ENCODE measurements around the gene ADAM33.

The ADAM33 gene

GRCh38 chr20:3721912-3722311 is 40.1 kb upstream of the ADAM33 start:
- no peaks in the 10 kb centered on the region for H3K9me3 ChIP-seq (ENCODE audit: insufficient read depth, low read depth, low read length)
- H3K9ac ChIP-seq (ENCODE audit: low read depth, low read length) = no peak overlapping the region
- H3K4me1 ChIP-seq (ENCODE audit: insufficient read depth, low read length) = peaks cover 4% of the 10 kb centered on the region; the same call in 1 of the 2 replicates
- 0 out of 2 replicates have a peak, but pooled peaks cover 1% of the 10 kb centered on the region for H3K27me3 ChIP-seq (ENCODE audit: insufficient read depth, low read length)
- no peak overlapping the region for H3K4me3 ChIP-seq (ENCODE audit: low read length)
- 100% methylated on average over 1 of the region's 4 CpGs for WGBS
- no peak overlapping the region for H3K27ac ChIP-seq (ENCODE audit: low read depth, low read length)
- H3K36me3 ChIP-seq (ENCODE audit: insufficient read depth, low read length) = no peaks in the 10 kb centered on the region

GRCh38 chr20:3720626-3721025 is 38.8 kb upstream of the ADAM33 start:
- Histone ChIP-seq H3K27ac (ENCODE audit: low read depth, low read length) (no peak overlapping the region), H3K36me3 (ENCODE audit: insufficient read depth, low read length) (no peaks in the 10 kb centered on the region), H3K4me3 (ENCODE audit: low read length) (no peak overlapping the region), H3K9me3 (ENCODE audit: insufficient read depth, low read depth, low read length) (no peaks in the 10 kb centered on the region), H3K9ac (ENCODE audit: low read depth, low read length) (no peak overlapping the region), H3K4me1 (ENCODE audit: insufficient read depth, low read length) (peaks cover 4% of the 10 kb centered on the region; the same call in 1 of the 2 replicates), H3K27me3 (ENCODE audit: insufficient read depth, low read length) (no peaks in the 10 kb centered on the region)
- 84% methylated on average over 5 of the region's 6 CpGs for WGBS

- H3K27ac ChIP-seq (ENCODE audit: low read depth, low read length) = no peak overlapping the region
- H3K4me1 ChIP-seq (ENCODE audit: insufficient read depth, low read length) = peaks cover 4% of the 10 kb centered on the region; the same call in 1 of the 2 replicates
- H3K9me3 ChIP-seq (ENCODE audit: insufficient read depth, low read depth, low read length) = no peaks in the 10 kb centered on the region
- H3K27me3 ChIP-seq (ENCODE audit: insufficient read depth, low read length) = no peaks in the 10 kb centered on the region
- H3K36me3 ChIP-seq (ENCODE audit: insufficient read depth, low read length) = no peaks in the 10 kb centered on the region
- no peak overlapping the region for H3K4me3 ChIP-seq (ENCODE audit: low read length)
- no peak overlapping the region for H3K9ac ChIP-seq (ENCODE audit: low read depth, low read length)
- 79% methylated on average over 2 of the region's 2 CpGs for WGBS
These were observed 38.3 kb upstream of the ADAM33 start for GRCh38 chr20:3720068-3720467.

- Histone ChIP-seq H3K4me3 (ENCODE audit: low read length) (no peak overlapping the region), H3K9me3 (ENCODE audit: insufficient read depth, low read depth, low read length) (no peaks in the 10 kb centered on the region), H3K4me1 (ENCODE audit: insufficient read depth, low read length) (peaks cover 4% of the 10 kb centered on the region; the same call in 1 of the 2 replicates), H3K27ac (ENCODE audit: low read depth, low read length) (no peak overlapping the region), H3K27me3 (ENCODE audit: insufficient read depth, low read length) (no peaks in the 10 kb centered on the region), H3K9ac (ENCODE audit: low read depth, low read length) (no peak overlapping the region), H3K36me3 (ENCODE audit: insufficient read depth, low read length) (no peaks in the 10 kb centered on the region)
- 89% methylated on average over 4 of the region's 4 CpGs for WGBS
These were observed 37.2 kb upstream of the ADAM33 start for GRCh38 chr20:3719046-3719445.

GRCh38 chr20:3716195-3716834 is 34.5 kb upstream of the ADAM33 start:
- H3K27me3 ChIP-seq (ENCODE audit: insufficient read depth, low read length) = no peaks in the 10 kb centered on the region
- no peak overlapping the region for H3K4me3 ChIP-seq (ENCODE audit: low read length)
- 70% methylated on average over 4 of the region's 4 CpGs for WGBS
- H3K9me3 ChIP-seq (ENCODE audit: insufficient read depth, low read depth, low read length) = no peaks in the 10 kb centered on the region
- H3K36me3 ChIP-seq (ENCODE audit: insufficient read depth, low read length) = no peaks in the 10 kb centered on the region
- H3K9ac ChIP-seq (ENCODE audit: low read depth, low read length) = no peak overlapping the region
- peaks cover 4% of the 10 kb centered on the region; the same call in 1 of the 2 replicates for H3K4me1 ChIP-seq (ENCODE audit: insufficient read depth, low read length)
- no peak overlapping the region for H3K27ac ChIP-seq (ENCODE audit: low read depth, low read length)

GRCh38 chr20:3714092-3714491 is 32.3 kb upstream of the ADAM33 start:
- no peaks in the 10 kb centered on the region for H3K27me3 ChIP-seq (ENCODE audit: insufficient read depth, low read length)
- no peaks in the 10 kb centered on the region for H3K36me3 ChIP-seq (ENCODE audit: insufficient read depth, low read length)
- no peak overlapping the region for H3K27ac ChIP-seq (ENCODE audit: low read depth, low read length)
- 94% methylated on average over 4 of the region's 4 CpGs for WGBS
- no peaks in the 10 kb centered on the region for H3K4me1 ChIP-seq (ENCODE audit: insufficient read depth, low read length)
- H3K4me3 ChIP-seq (ENCODE audit: low read length) = no peak overlapping the region
- H3K9ac ChIP-seq (ENCODE audit: low read depth, low read length) = no peak overlapping the region
- H3K9me3 ChIP-seq (ENCODE audit: insufficient read depth, low read depth, low read length) = no peaks in the 10 kb centered on the region

- Histone ChIP-seq H3K4me3 (ENCODE audit: low read length) (no peak within 1 kb of the TSS), H3K27me3 (ENCODE audit: insufficient read depth, low read length) (no peaks in the 10 kb centered on the region), H3K9me3 (ENCODE audit: insufficient read depth, low read depth, low read length) (no peaks in the 10 kb centered on the region), H3K4me1 (ENCODE audit: insufficient read depth, low read length) (no peaks in the 10 kb centered on the region), H3K36me3 (ENCODE audit: insufficient read depth, low read length) (no peaks in the 10 kb centered on the region), H3K9ac (ENCODE audit: low read depth, low read length) (no peak within 1 kb of the TSS), H3K27ac (ENCODE audit: low read depth, low read length) (no peak within 1 kb of the TSS)
- WGBS = 93% methylated on average over 15 of the region's 15 CpGs
These were observed 30.6 kb upstream of the ADAM33 start, which contains the start of gene SIGLEC1 for GRCh38 chr20:3712279-3712873. Gene SIGLEC1, minus strand, starts transcription at chr20:3712600. Its CDS starts 5,472 bp downstream, at chr20:3707128.

GRCh38 chr20:3711484-3711941 is 29.7 kb upstream of the ADAM33 start:
- H3K4me3 ChIP-seq (ENCODE audit: low read length) = no peak overlapping the region
- no peak overlapping the region for H3K27ac ChIP-seq (ENCODE audit: low read depth, low read length)
- H3K9ac ChIP-seq (ENCODE audit: low read depth, low read length) = no peak overlapping the region
- no peaks in the 10 kb centered on the region for H3K9me3 ChIP-seq (ENCODE audit: insufficient read depth, low read depth, low read length)
- no peaks in the 10 kb centered on the region for H3K4me1 ChIP-seq (ENCODE audit: insufficient read depth, low read length)
- no peaks in the 10 kb centered on the region for H3K27me3 ChIP-seq (ENCODE audit: insufficient read depth, low read length)
- H3K36me3 ChIP-seq (ENCODE audit: insufficient read depth, low read length) = no peaks in the 10 kb centered on the region
- 90% methylated on average over 4 of the region's 4 CpGs for WGBS

GRCh38 chr20:3710703-3711483 is 29.1 kb upstream of the ADAM33 start:
- Histone ChIP-seq H3K9me3 (ENCODE audit: insufficient read depth, low read depth, low read length) (no peaks in the 10 kb centered on the region), H3K27me3 (ENCODE audit: insufficient read depth, low read length) (no peaks in the 10 kb centered on the region), H3K4me3 (ENCODE audit: low read length) (no peak overlapping the region), H3K36me3 (ENCODE audit: insufficient read depth, low read length) (no peaks in the 10 kb centered on the region), H3K27ac (ENCODE audit: low read depth, low read length) (no peak overlapping the region), H3K9ac (ENCODE audit: low read depth, low read length) (no peak overlapping the region), H3K4me1 (ENCODE audit: insufficient read depth, low read length) (no peaks in the 10 kb centered on the region)
- 40% methylated on average over 18 of the region's 18 CpGs for WGBS

- H3K4me1 ChIP-seq (ENCODE audit: insufficient read depth, low read length) = no peaks in the 10 kb centered on the region
- H3K4me3 ChIP-seq (ENCODE audit: low read length) = no peak overlapping the region
- WGBS = 87% methylated on average over 6 of the region's 6 CpGs
- H3K27ac ChIP-seq (ENCODE audit: low read depth, low read length) = no peak overlapping the region
- no peaks in the 10 kb centered on the region for H3K9me3 ChIP-seq (ENCODE audit: insufficient read depth, low read depth, low read length)
- no peaks in the 10 kb centered on the region for H3K36me3 ChIP-seq (ENCODE audit: insufficient read depth, low read length)
- H3K9ac ChIP-seq (ENCODE audit: low read depth, low read length) = no peak overlapping the region
- H3K27me3 ChIP-seq (ENCODE audit: insufficient read depth, low read length) = no peaks in the 10 kb centered on the region
These were observed 28.2 kb upstream of the ADAM33 start for GRCh38 chr20:3710011-3710466.

GRCh38 chr20:3707508-3707899 is 25.7 kb upstream of the ADAM33 start:
- Histone ChIP-seq H3K36me3 (ENCODE audit: insufficient read depth, low read length) (no peaks in the 10 kb centered on the region), H3K4me3 (ENCODE audit: low read length) (no peak overlapping the region), H3K9ac (ENCODE audit: low read depth, low read length) (no peak overlapping the region), H3K27ac (ENCODE audit: low read depth, low read length) (no peak overlapping the region), H3K27me3 (ENCODE audit: insufficient read depth, low read length) (no peaks in the 10 kb centered on the region), H3K9me3 (ENCODE audit: insufficient read depth, low read depth, low read length) (no peaks in the 10 kb centered on the region), H3K4me1 (ENCODE audit: insufficient read depth, low read length) (no peaks in the 10 kb centered on the region)
- 88% methylated on average over 3 of the region's 3 CpGs for WGBS

Measured in HUES64 (cell line).